Measurements from ENCODE around the gene GLIPR1L1.

GLIPR1L1 gene

DNA sequence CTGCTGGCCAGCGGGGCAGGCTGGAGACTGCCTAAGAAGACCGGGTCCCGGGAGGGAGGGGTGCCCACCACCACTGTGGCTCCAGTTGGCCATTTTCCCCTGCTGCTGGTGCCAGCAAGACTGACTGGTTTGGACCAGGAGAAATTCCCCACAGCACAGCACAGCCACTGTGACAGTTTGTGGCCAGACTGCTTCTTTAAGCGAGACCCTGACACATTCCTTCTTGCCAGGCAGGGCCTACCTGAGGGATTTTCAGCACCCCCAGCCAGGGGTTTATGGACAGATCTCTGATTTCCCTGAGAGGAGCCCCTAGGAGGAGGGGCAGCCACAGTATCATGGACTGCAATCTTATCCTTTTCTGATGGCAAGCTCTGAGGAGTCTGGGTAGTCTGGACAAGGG, 15.5 kb downstream of the GLIPR1L1 start:
- no peak for DNase-seq

- no peak for DNase-seq
These were observed 15.9 kb downstream of the GLIPR1L1 start for GRCh38 chr12:75350413-75350812.

- no peak for DNase-seq
These were observed 19.5 kb downstream of the GLIPR1L1 start for GRCh38 chr12:75354011-75354410.

DNA sequence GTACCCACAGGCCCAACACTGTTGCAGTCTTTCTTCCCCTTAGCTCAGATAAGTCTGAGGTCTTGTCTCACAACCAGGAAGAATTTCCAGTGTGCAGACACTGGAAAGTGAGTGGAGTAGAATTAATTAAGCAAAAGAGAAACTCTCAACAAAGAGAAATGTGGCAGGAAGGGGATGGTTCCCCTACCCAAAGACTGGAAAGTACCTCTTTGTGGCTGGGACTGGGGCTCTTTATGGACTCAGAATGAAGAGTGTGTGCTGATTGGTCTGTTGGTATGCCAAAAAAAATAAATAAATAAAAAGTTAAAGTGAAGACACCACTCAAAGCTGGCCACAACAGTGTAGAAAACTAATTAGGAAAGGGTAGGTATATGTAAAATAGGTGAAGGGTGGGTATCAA, 26.4 kb downstream of the GLIPR1L1 start:
- DNase-seq, result no peak

- DNase-seq, result no peak
These were observed 26.9 kb downstream of the GLIPR1L1 start for GRCh38 chr12:75361408-75361807.

DNA sequence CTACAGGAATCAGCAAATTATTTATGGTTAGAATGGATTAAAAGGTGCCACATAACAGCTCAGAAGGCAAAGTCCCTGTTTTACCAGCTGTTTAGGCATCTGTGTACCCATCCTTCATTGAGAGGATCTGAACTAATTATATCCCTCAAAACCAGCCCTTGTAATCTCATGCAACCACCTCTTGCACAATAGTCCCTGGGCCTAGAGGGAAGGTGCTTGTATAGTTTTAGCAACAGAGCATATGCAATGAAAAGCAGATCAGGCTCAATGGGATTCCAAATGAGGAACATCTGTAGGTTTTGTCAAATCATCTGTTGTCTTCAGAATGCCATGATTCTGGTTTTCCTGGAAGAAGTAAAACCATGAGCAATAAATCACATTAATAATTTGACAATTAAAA, 30.4 kb downstream of the GLIPR1L1 start:
- DNase-seq, result no peak

DNA sequence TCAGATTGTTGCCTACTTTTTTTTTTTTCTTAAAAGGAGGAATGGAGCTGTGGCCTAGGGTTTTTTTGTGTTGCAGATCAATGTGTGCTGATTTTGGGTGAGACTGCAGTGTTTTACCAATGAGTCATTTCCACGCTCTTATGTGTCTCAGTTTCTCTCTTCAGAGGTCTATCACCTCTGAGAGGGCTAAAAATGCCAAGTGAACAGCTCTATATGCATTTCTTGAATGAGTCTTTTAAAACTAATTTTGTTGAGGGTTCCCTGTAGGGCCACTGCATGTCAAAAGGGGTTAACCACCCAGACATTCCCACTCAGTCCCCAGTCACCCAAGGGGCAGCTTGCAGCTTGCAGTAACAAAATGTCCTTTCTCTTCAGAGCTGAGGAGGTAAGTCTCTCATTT, 32.2 kb downstream of the GLIPR1L1 start:
- no peak for DNase-seq

DNA sequence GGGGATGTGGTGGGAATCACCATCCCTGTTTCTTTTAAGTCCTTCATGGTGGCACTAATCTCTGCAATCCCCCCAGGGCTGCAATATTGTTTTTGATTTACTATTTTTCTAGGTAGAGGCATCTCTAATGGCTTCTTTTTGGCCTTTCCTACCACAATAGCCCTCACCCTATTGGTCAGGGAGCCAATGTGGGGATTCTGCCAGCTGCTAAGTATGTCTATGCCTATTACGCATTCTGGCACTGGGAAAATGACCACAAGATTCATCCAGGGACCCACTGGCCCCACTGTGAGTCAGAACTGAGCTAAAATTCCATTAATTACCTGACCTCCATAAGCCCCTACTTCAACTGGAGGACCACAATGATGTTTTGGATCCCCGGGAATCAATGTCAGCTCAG, 40.5 kb downstream of the GLIPR1L1 start:
- no peak for DNase-seq

- DNase-seq, result no peak
These were observed 43.9 kb downstream of the GLIPR1L1 start for GRCh38 chr12:75378354-75378753.

- no peak for DNase-seq
These were observed 54.6 kb downstream of the GLIPR1L1 start for GRCh38 chr12:75389061-75389460.

DNA sequence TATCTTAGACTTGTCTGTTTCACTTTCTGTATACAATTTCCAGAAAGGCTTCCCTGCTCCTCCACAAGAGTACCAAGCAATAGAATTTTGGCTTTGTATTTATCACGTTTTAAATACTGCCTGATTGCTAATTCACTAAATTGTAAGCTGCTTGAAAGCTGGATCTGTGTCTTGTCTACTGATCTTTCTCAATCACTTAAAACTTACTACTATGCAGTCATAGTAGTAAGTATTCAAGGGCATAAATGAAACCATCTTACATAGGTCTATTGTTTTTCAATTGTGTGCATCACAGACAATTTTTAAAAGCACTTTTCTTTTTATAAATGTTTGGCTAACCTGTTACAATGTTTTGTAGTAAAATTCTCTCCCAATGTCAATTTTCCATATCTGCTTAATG, 55.2 kb downstream of the GLIPR1L1 start:
- DNase-seq, result no peak

DNA sequence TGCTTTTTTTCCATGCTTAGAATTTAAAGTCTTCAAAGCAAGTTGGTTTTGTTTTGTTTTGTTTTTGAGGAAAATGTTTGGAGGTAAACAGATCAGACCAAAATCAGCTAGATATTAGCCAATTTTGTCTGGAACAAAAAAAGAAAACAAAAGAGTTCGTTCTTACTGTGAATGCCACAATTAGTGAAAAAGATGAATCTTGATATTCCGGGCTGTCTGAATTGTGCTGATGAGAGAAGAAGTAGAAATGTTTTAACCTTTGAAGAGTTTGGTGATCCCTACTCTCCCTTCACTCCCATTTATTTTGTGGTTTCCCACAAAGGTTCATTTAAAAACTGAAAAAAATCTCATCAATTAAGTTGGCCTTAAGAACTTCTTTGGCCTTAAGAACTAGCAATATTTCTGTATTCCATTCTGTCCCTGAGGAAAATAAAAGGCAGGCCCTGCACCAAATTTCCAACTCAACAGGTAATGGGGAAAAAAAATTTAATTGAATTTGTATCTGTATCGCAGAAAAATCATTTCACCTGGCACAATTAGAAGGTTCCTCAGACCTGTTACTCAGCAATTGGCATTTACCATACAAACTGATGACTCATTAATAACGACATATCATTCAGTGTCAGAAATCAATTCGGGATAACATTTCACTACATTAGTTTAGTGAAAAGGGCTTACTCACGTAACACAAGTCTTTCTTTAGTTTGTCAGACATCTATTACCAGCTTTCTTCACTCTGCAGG, 55.9 kb downstream of the GLIPR1L1 start:
- DNase-seq, result no peak

GRCh38 chr12:75390899-75391538, 56.5 kb downstream of the GLIPR1L1 start, which contains the start of gene GLIPR1L2:
TSS of gene GLIPR1L2 (plus strand) at chr12:75391089. CDS start at chr12:75391117, 28 bp downstream.
- DNase-seq, result peak; percentile 80 to 98 (median 93)

DNA sequence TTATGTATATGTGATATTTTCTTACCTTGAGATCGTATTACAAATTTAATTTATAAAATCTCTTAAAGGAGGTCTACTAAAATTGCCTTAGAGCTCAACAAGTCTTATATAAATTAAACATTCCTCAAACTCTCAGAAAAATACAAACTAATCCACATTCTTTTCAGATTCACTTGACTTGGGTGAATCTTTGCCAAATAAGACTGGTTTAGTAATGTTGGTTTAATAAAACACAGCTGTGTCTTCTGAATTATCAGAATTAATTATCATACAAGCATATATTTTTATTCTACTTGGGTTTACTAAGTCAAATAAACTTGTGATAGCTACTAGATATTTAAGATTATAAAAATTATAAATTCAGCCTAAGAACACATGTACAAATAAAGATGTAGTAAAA, 69.8 kb downstream of the GLIPR1L1 start:
- DNase-seq, result no peak

- no peak for DNase-seq
These were observed 73.2 kb downstream of the GLIPR1L1 start for GRCh38 chr12:75407683-75408082.

DNA sequence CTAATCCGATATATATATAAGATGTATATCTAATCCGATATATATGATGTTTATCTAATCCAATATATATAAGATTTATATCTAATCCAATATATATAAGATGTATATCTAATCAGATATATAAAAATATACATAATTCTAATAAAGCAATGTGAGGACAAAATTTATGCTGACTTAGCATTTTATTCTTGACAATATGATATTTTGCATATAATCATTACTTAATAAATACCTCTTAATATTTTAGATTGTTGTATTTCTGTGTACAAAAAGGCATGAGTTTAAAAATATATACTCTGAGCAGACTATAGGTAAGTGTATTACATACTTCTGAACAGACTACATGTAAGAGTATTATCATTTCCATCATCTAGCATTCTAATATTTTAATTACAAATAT, 75.4 kb downstream of the GLIPR1L1 start:
- no peak for DNase-seq

GRCh38 chr12:75414671-75415070, 80.2 kb downstream of the GLIPR1L1 start:
- DNase-seq, result no peak

DNA sequence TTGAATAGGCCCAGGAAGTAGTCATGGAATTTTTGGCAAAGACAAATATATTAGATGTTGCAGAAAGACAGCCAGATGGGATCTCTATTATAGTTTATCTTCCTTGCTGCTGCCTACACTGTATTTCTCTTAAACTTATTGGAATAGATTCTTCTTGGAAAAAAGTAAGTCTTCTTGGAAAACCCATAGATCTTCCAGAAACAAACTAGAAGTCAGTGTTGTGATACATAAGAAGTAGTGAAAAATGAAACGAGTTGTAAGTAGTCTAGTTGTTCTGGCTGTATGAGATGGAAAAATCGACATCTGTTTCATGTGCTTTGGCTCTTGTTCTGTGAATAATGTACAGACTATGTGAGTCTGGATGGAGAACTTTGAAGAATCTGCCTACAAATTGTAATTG, 85.4 kb downstream of the GLIPR1L1 start:
- no peak for DNase-seq

Data from amygdala (tissue), 56 donors.